WTC11 (cell line): ENCODE measurements around the gene GSTO2. TPM values are rescaled to one million over a fixed set of nuclear protein-coding genes. Genes with fewer than 3 reads are reported as not detected.

Experiments
- ATAC-seq: fragments of 200-7000 bp; cut with Tn5 transposase; 2 replicates; pipeline ENCODE4 v1.10.0; 2021; ENCODE audit warnings: mild to moderate bottlenecking, moderate library complexity
- CTCF ChIA-PET: fragments of 300-600 bp; sonication (Branson Sonifier 250); formaldehyde crosslinking; loops from one replicate; lab custom pipeline; 2021; ENCODE audit warnings: antibody characterized with exemption; lab: Charles Lee
- POLR2A ChIA-PET: fragments of 350-600 bp; sonication (Branson Sonifier 250); formaldehyde crosslinking; loops from one replicate; lab custom pipeline; 2021; ENCODE audit warnings: antibody characterized with exemption; lab: Charles Lee
- DNase-seq: peaks from one replicate; pipeline ENCODE4 v3.0.0; 2021; ENCODE audit warnings: low spot score
- H3K27ac Mint-ChIP-seq: 2 replicates; pipeline ENCODE4 v1.8.0; 2021; ENCODE audit warnings: mixed read lengths
- H3K27me3 Mint-ChIP-seq: 2 replicates; pipeline ENCODE4 v1.8.0; 2021; ENCODE audit warnings: low read depth, mild to moderate bottlenecking, moderate library complexity, mixed read lengths
- H3K36me3 Mint-ChIP-seq: 2 replicates; pipeline ENCODE4 v1.8.0; 2021; ENCODE audit warnings: mixed read lengths
- H3K4me1 Mint-ChIP-seq: 2 replicates; pipeline ENCODE4 v1.8.0; 2022; ENCODE audit warnings: mixed read lengths
- H3K4me3 Mint-ChIP-seq: 2 replicates; pipeline ENCODE4 v1.8.0; 2021; ENCODE audit warnings: mild to moderate bottlenecking, moderate library complexity, mixed read lengths
- H3K9me3 Mint-ChIP-seq: 2 replicates; pipeline ENCODE4 v1.8.0; 2021; ENCODE audit warnings: mixed read lengths
- ARID4B ChIP-seq: sonication (generic); formaldehyde crosslinking; IDR thresholded peaks from 2 replicates; pipeline ENCODE4 v1.8.0; 2023; ENCODE audit warnings: missing genetic modification reagents, mild to moderate bottlenecking, borderline replicate concordance
- ATF1 ChIP-seq: sonication (generic); formaldehyde crosslinking; IDR thresholded peaks from 2 replicates; pipeline ENCODE4 v1.8.1; 2023; ENCODE audit warnings: mild to moderate bottlenecking, moderate library complexity, missing genetic modification reagents
- CREM ChIP-seq: sonication (generic); formaldehyde crosslinking; IDR thresholded peaks from 2 replicates; pipeline ENCODE4 v1.8.1; 2022; ENCODE audit warnings: mild to moderate bottlenecking, missing genetic modification reagents, moderate library complexity
- CTCF ChIP-seq: fragments of 200-600 bp; IDR thresholded peaks from 2 replicates; pipeline ENCODE4 v1.8.0; 2022; ENCODE audit warnings: antibody characterized with exemption
- ELF4 ChIP-seq: sonication (generic); formaldehyde crosslinking; IDR thresholded peaks from 2 replicates; pipeline ENCODE4 v1.8.1; 2022; ENCODE audit warnings: low read depth, mild to moderate bottlenecking, moderate library complexity, missing genetic modification reagents
- FOXK1 ChIP-seq: sonication (generic); formaldehyde crosslinking; IDR thresholded peaks from 2 replicates; pipeline ENCODE4 v1.8.0; 2022; ENCODE audit warnings: mild to moderate bottlenecking, moderate library complexity, missing genetic modification reagents
- FOXP1 ChIP-seq: sonication (generic); formaldehyde crosslinking; IDR thresholded peaks from 2 replicates; pipeline ENCODE4 v1.8.0; 2022; ENCODE audit warnings: missing genetic modification reagents, mild to moderate bottlenecking, moderate library complexity, borderline replicate concordance
- FOXP4 ChIP-seq: sonication (generic); formaldehyde crosslinking; IDR thresholded peaks from 2 replicates; pipeline ENCODE4 v1.8.0; 2022; ENCODE audit warnings: mild to moderate bottlenecking, missing genetic modification reagents
- GTF2I ChIP-seq: fragments of 250-450 bp; sonication (Bioruptor Pico); conservative IDR thresholded peaks from 2 replicates; pipeline ENCODE4 v1.4.0; 2021; ENCODE audit warnings: mild to moderate bottlenecking
- JUN ChIP-seq: sonication (generic); formaldehyde crosslinking; IDR thresholded peaks from 2 replicates; pipeline ENCODE4 v1.8.0; 2023; ENCODE audit warnings: mild to moderate bottlenecking, missing genetic modification reagents
- KAT7 ChIP-seq: sonication (generic); formaldehyde crosslinking; IDR thresholded peaks from 2 replicates; pipeline ENCODE4 v1.8.1; 2023; ENCODE audit warnings: missing genetic modification reagents, mild to moderate bottlenecking, borderline replicate concordance
- MAX ChIP-seq: sonication (generic); formaldehyde crosslinking; IDR thresholded peaks from 2 replicates; pipeline ENCODE4 v1.8.0; 2022; ENCODE audit warnings: mild to moderate bottlenecking, missing genetic modification reagents
- MLX ChIP-seq: sonication (generic); formaldehyde crosslinking; IDR thresholded peaks from 2 replicates; pipeline ENCODE4 v1.8.1; 2023; ENCODE audit warnings: mild to moderate bottlenecking, missing genetic modification reagents, moderate library complexity
- MXD4 ChIP-seq: fragments of 250-450 bp; sonication (Bioruptor Pico); IDR thresholded peaks from 2 replicates; pipeline ENCODE4 v1.8.0; 2021; ENCODE audit warnings: mild to moderate bottlenecking, moderate library complexity, borderline replicate concordance
- NFATC4 ChIP-seq: fragments of 250-450 bp; sonication (Bioruptor Pico); IDR thresholded peaks from 2 replicates; pipeline ENCODE4 v1.9.0; 2021; ENCODE audit warnings: mild to moderate bottlenecking
- NR3C1 ChIP-seq: sonication (generic); formaldehyde crosslinking; conservative IDR thresholded peaks from 2 replicates; pipeline ENCODE4 v1.8.1; 2023; ENCODE audit warnings: low read depth, mild to moderate bottlenecking, missing genetic modification reagents
- PRRX2 ChIP-seq: fragments of 250-450 bp; sonication (Bioruptor Pico); IDR thresholded peaks from 2 replicates; pipeline ENCODE4 v1.8.0; 2021; ENCODE audit warnings: mild to moderate bottlenecking
- SMAD3 ChIP-seq: sonication (generic); formaldehyde crosslinking; IDR thresholded peaks from 2 replicates; pipeline ENCODE4 v1.8.0; 2022; ENCODE audit warnings: missing genetic modification reagents, mild to moderate bottlenecking, borderline replicate concordance
- TEAD1 ChIP-seq: sonication (generic); formaldehyde crosslinking; IDR thresholded peaks from 2 replicates; pipeline ENCODE4 v1.8.0; 2022; ENCODE audit warnings: mild to moderate bottlenecking, missing genetic modification reagents
- ZNF121 ChIP-seq: sonication (generic); formaldehyde crosslinking; IDR thresholded peaks from 2 replicates; pipeline ENCODE4 v1.8.0; 2023; ENCODE audit warnings: missing genetic modification reagents
- ZNF138 ChIP-seq: sonication (generic); formaldehyde crosslinking; conservative IDR thresholded peaks from 2 replicates; pipeline ENCODE4 v1.8.1; 2022; ENCODE audit warnings: mild to moderate bottlenecking, moderate library complexity, missing genetic modification reagents
- ZNF219 ChIP-seq: sonication (generic); formaldehyde crosslinking; IDR thresholded peaks from 2 replicates; pipeline ENCODE4 v1.8.0; 2023; ENCODE audit warnings: missing genetic modification reagents, mild to moderate bottlenecking, borderline replicate concordance
- ZNF423 ChIP-seq: fragments of 250-450 bp; sonication (Bioruptor Pico); IDR thresholded peaks from 2 replicates; pipeline ENCODE4 v2.1.2; 2022; ENCODE audit warnings: mild to moderate bottlenecking, moderate library complexity
- ZNF671 ChIP-seq: fragments of 250-450 bp; sonication (Bioruptor Pico); IDR thresholded peaks from 2 replicates; pipeline ENCODE4 v1.8.0; 2021; ENCODE audit warnings: mild to moderate bottlenecking
- ZSCAN18 ChIP-seq: fragments of 250-450 bp; sonication (Bioruptor Pico); IDR thresholded peaks from 2 replicates; pipeline ENCODE4 v2.1.2; 2022; ENCODE audit warnings: mild to moderate bottlenecking, moderate library complexity
- total RNA-seq: library from RNA; stranded (reverse); gene quantifications from 3 replicates; pipeline ENCODE4 v1.2.3, GENCODE V29; 2021

GSTO2 gene
- total RNA-seq, 1 experiment from 2014 or later: 10.7 TPM

GRCh38 chr10:104274762-104275721 lies 6.1 kb downstream of the GSTO2 start:
- H3K4me1 Mint-ChIP-seq: peaks cover 10% of the 10 kb centered on the region
- H3K27me3 Mint-ChIP-seq: peaks cover 12% of the 10 kb centered on the region
- POLR2A ChIA-PET: interaction anchor here (0.6 to 1.5 kb wide), 7 partner anchors 20 to 208 kb away, joined by 3 to 6 read pairs (median 3); partner anchors contain the start of genes CFAP43, GSTO1, ITPRIP and SFR1
- peaks cover 3% of the 10 kb centered on the region; the same call in 1 of the 2 replicates for H3K36me3 Mint-ChIP-seq
- ATAC-seq: peak; percentile 94
- CTCF ChIA-PET: interaction anchor here (0.5 to 8.8 kb wide), 56 partner anchors 8 to 388 kb away, joined by 3 to 126 read pairs (median 6); partner anchors contain the start of genes CFAP58, GSTO1, ITPRIP and SFR1
- H3K9me3 Mint-ChIP-seq: no peaks in the 10 kb centered on the region
- DNase-seq: peak; percentile 79
- peak overlapping the region; percentile 70 for H3K4me3 Mint-ChIP-seq
- H3K27ac Mint-ChIP-seq: no peak overlapping the region
- TF ChIP-seq GTF2I (CRISPR knock-in tag) (no peak), ZNF138 (no peak), CREM (CRISPR knock-in tag) (0 out of 2 replicates have a peak, but pooled peaks have one; percentile 23), ZSCAN18 (CRISPR knock-in tag) (no peak), FOXK1 (CRISPR knock-in tag) (no peak), NFATC4 (CRISPR knock-in tag) (no peak), FOXP4 (CRISPR knock-in tag) (peak; percentile 34; the same call in 1 of the 2 replicates), ELF4 (CRISPR knock-in tag) (no peak), KAT7 (CRISPR knock-in tag) (no peak), FOXP1 (CRISPR knock-in tag) (peak; percentile 65; the same call in 1 of the 2 replicates), ARID4B (CRISPR knock-in tag) (0 out of 2 replicates have a peak, but pooled peaks have one; percentile 40), ATF1 (CRISPR knock-in tag) (no peak), NR3C1 (CRISPR knock-in tag) (no peak), ZNF423 (CRISPR knock-in tag) (peak; percentile 67; the same call in 1 of the 2 replicates), TEAD1 (CRISPR knock-in tag) (no peak), ZNF219 (CRISPR knock-in tag) (no peak), PRRX2 (CRISPR knock-in tag) (no peak), CTCF (peak; percentile 71), MAX (peak; percentile 83), MLX (CRISPR knock-in tag) (no peak), JUN (CRISPR knock-in tag) (no peak), ZNF671 (CRISPR knock-in tag) (no peak), ZNF121 (CRISPR knock-in tag) (peak; percentile 44; the same call in 1 of the 2 replicates), SMAD3 (CRISPR knock-in tag) (no peak), MXD4 (CRISPR knock-in tag) (no peak)
